IPS-18a (cell line): Measurements from ENCODE around the gene NAGPA.

Experiments used
- H3K27ac ChIP-seq: one replicate; pipeline ENCODE4 v1.5.1; 2013; ENCODE audit warnings: low read length
- H3K27me3 ChIP-seq: one replicate; pipeline ENCODE4 v1.6.1; 2013; ENCODE audit warnings: mild to moderate bottlenecking, low read length; ENCODE audit not compliant: control insufficient read depth, insufficient read depth
- H3K36me3 ChIP-seq: one replicate; pipeline ENCODE4 v1.6.1; 2013; ENCODE audit warnings: low read depth, low read length; ENCODE audit not compliant: control insufficient read depth
- H3K4me1 ChIP-seq: one replicate; pipeline ENCODE4 v1.6.1; 2013; ENCODE audit warnings: low read depth, low read length; ENCODE audit not compliant: control insufficient read depth
- H3K4me3 ChIP-seq: one replicate; pipeline ENCODE4 v1.5.1; 2013; ENCODE audit warnings: low read length
- H3K9ac ChIP-seq: one replicate; pipeline ENCODE4 v1.6.1; 2013; ENCODE audit warnings: mild to moderate bottlenecking, low read length, moderate library complexity
- H3K9me3 ChIP-seq: one replicate; pipeline ENCODE4 v1.6.1; 2013; ENCODE audit warnings: low read depth, low read length; ENCODE audit not compliant: control insufficient read depth

The NAGPA gene

GRCh38 chr16:4994719-4995434 lies 38.9 kb downstream of the NAGPA start:
- Histone ChIP-seq H3K9ac (no peak overlapping the region), H3K9me3 (no peaks in the 10 kb centered on the region), H3K27me3 (no peaks in the 10 kb centered on the region), H3K4me3 (no peak overlapping the region), H3K27ac (no peak overlapping the region), H3K4me1 (no peaks in the 10 kb centered on the region), H3K36me3 (no peaks in the 10 kb centered on the region)

- H3K4me3 ChIP-seq, result no peak overlapping the region
- H3K27me3 ChIP-seq, result peaks cover 30% of the 10 kb centered on the region
- H3K4me1 ChIP-seq, result no peaks in the 10 kb centered on the region
- no peak overlapping the region for H3K9ac ChIP-seq
- H3K36me3 ChIP-seq, result no peaks in the 10 kb centered on the region
- no peak overlapping the region for H3K27ac ChIP-seq
- H3K9me3 ChIP-seq, result no peaks in the 10 kb centered on the region
Observed at GRCh38 chr16:4991754-4992153, 42.0 kb downstream of the NAGPA start.

GRCh38 chr16:4990415-4990814 lies 43.3 kb downstream of the NAGPA start:
- Histone ChIP-seq H3K4me3 (no peak overlapping the region), H3K9ac (no peak overlapping the region), H3K36me3 (no peaks in the 10 kb centered on the region), H3K4me1 (no peaks in the 10 kb centered on the region), H3K27me3 (peaks cover 40% of the 10 kb centered on the region), H3K27ac (no peak overlapping the region), H3K9me3 (no peaks in the 10 kb centered on the region)

- Histone ChIP-seq H3K9ac (no peak overlapping the region), H3K27me3 (peaks cover 40% of the 10 kb centered on the region), H3K9me3 (no peaks in the 10 kb centered on the region), H3K27ac (no peak overlapping the region), H3K4me3 (no peak overlapping the region), H3K4me1 (no peaks in the 10 kb centered on the region), H3K36me3 (no peaks in the 10 kb centered on the region)
Observed at GRCh38 chr16:4989391-4990006, 44.2 kb downstream of the NAGPA start.

GRCh38 chr16:4988647-4989046 lies 45.1 kb downstream of the NAGPA start:
- Histone ChIP-seq H3K4me3 (no peak overlapping the region), H3K27ac (no peak overlapping the region), H3K27me3 (peaks cover 40% of the 10 kb centered on the region), H3K9ac (no peak overlapping the region), H3K9me3 (no peaks in the 10 kb centered on the region), H3K4me1 (no peaks in the 10 kb centered on the region), H3K36me3 (no peaks in the 10 kb centered on the region)

- H3K9ac ChIP-seq, result peak overlapping the region; percentile 10
- H3K4me3 ChIP-seq, result peak overlapping the region; percentile 35
- H3K27ac ChIP-seq, result no peak overlapping the region
- no peaks in the 10 kb centered on the region for H3K9me3 ChIP-seq
- H3K4me1 ChIP-seq, result no peaks in the 10 kb centered on the region
- H3K27me3 ChIP-seq, result peaks cover 40% of the 10 kb centered on the region
- no peaks in the 10 kb centered on the region for H3K36me3 ChIP-seq
Observed at GRCh38 chr16:4987580-4988374, 46.0 kb downstream of the NAGPA start.

- Histone ChIP-seq H3K4me1 (no peaks in the 10 kb centered on the region), H3K9me3 (no peaks in the 10 kb centered on the region), H3K27ac (no peak overlapping the region), H3K27me3 (peaks cover 40% of the 10 kb centered on the region), H3K4me3 (peak overlapping the region; percentile 35), H3K36me3 (no peaks in the 10 kb centered on the region), H3K9ac (peak overlapping the region; percentile 10)
Observed at GRCh38 chr16:4987250-4987579, 46.5 kb downstream of the NAGPA start.

GRCh38 chr16:4984174-4984990 lies 49.4 kb downstream of the NAGPA start:
- Histone ChIP-seq H3K27ac (no peak overlapping the region), H3K4me1 (no peaks in the 10 kb centered on the region), H3K36me3 (no peaks in the 10 kb centered on the region), H3K9me3 (no peaks in the 10 kb centered on the region), H3K27me3 (peaks cover 37% of the 10 kb centered on the region), H3K9ac (no peak overlapping the region), H3K4me3 (no peak overlapping the region)

GRCh38 chr16:4982056-4982867 lies 51.5 kb downstream of the NAGPA start:
- Histone ChIP-seq H3K9me3 (no peaks in the 10 kb centered on the region), H3K9ac (no peak overlapping the region), H3K36me3 (no peaks in the 10 kb centered on the region), H3K4me1 (no peaks in the 10 kb centered on the region), H3K27ac (no peak overlapping the region), H3K4me3 (no peak overlapping the region), H3K27me3 (peaks cover 16% of the 10 kb centered on the region)

GRCh38 chr16:4981473-4981872 lies 52.3 kb downstream of the NAGPA start:
- Histone ChIP-seq H3K36me3 (no peaks in the 10 kb centered on the region), H3K27ac (no peak overlapping the region), H3K27me3 (peaks cover 8% of the 10 kb centered on the region), H3K4me3 (no peak overlapping the region), H3K9me3 (no peaks in the 10 kb centered on the region), H3K9ac (no peak overlapping the region), H3K4me1 (no peaks in the 10 kb centered on the region)
